Vagina (tissue), 2 donors: ENCODE results near the gene KIR3DL1. TPM values are rescaled to one million over a fixed set of nuclear protein-coding genes. Genes with fewer than 3 reads are reported as not detected.

Experiments used
- DNase-seq, 2 donors: peaks; one replicate each; pipeline ENCODE4 v3.0.0-alpha.2; 2017; ENCODE audit errors: extremely low spot score in 2 of 2
- H3K27ac ChIP-seq: fragments of 200-600 bp; sonication (generic); one replicate; pipeline ENCODE4 v1.5.1; 2019
- H3K27me3 ChIP-seq: fragments of 200-600 bp; sonication (generic); one replicate; pipeline ENCODE4 v1.5.1; 2019
- H3K36me3 ChIP-seq, 2 donors: fragments of 200-600 bp; sonication (generic); one replicate each; pipeline ENCODE4 v1.5.1; 2017 to 2019
- H3K4me1 ChIP-seq: fragments of 200-600 bp; sonication (generic); one replicate; pipeline ENCODE4 v1.5.1; 2019
- H3K4me3 ChIP-seq, 2 donors: fragments of 200-600 bp; sonication (generic); 1 replicate in 1 of 2; 2 replicates in 1 of 2; pipeline ENCODE4 v1.5.1; 2016 to 2019
- H3K9me3 ChIP-seq: fragments of 200-600 bp; sonication (generic); one replicate; pipeline ENCODE4 v1.5.1; 2019
- POLR2A ChIP-seq, 2 donors: fragments of 450-650 bp; IDR thresholded peaks; one replicate each; pipeline ENCODE4 v1.6.1; 2017; ENCODE audit warnings: antibody characterized with exemption in 2 of 2, mild to moderate bottlenecking in 2 of 2, moderate library complexity in 2 of 2
- POLR2AphosphoS5 ChIP-seq, 2 donors: sonication (generic); formaldehyde crosslinking; IDR thresholded peaks; one replicate each; pipeline ENCODE4 v1.9.0; 2017; ENCODE audit warnings: antibody characterized with exemption in 2 of 2, mild to moderate bottlenecking in 2 of 2, low read depth in 1 of 2; ENCODE audit not compliant: insufficient read depth in 1 of 2
- intact Hi-C: fragments of 100-400 bp; cut with DNase I; formaldehyde crosslinking; loops from one replicate; pipeline ENCODE4 v1.15.1; 2023
- total RNA-seq: library from RNA; depleted of rRNA; stranded (reverse); fragments of >200 nt; gene quantifications from one replicate; pipeline ENCODE4 v1.2.3, GENCODE V29; 2016
- TF ChIP-seq, protein P1 (sequence below), 3 experiments: fragments of 450-650 bp in 2 of 3; fragments of 200-600 bp in 1 of 3; sonication (generic) in 1 of 3; IDR thresholded peaks; one replicate each; pipeline ENCODE4 v1.5.1; 2017 to 2019; ENCODE audit warnings: antibody characterized with exemption in 3 of 3, mild to moderate bottlenecking in 2 of 3, moderate library complexity in 2 of 3

KIR3DL1 gene
- total RNA-seq, 1 donor from 2014 or later = not detected

DNA sequence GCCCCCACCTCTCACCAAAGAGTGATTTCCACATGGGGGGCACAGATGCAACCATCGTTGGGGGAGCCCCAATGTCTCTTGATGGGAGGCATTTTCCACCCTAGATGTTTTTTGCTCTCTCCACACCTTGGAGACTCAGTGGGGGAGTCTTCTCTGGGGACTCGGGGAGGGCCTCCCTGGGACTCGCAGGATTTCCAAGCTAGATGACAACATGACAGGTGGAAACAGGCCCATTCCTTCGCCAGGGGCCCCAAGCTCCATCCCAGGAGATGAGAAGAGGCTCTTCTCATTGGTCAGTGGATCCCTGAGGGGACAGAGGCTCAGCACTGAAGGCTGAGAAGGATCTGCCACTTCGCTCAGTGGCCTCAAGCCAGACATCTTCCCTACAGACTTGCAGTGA is 25.6 kb upstream of the KIR3DL1 start:
- H3K9me3 ChIP-seq = no peaks in the 10 kb centered on the region
- H3K27ac ChIP-seq = no peak overlapping the region
- H3K36me3 ChIP-seq = no peaks in the 10 kb centered on the region
- intact Hi-C loops = no loop called here
- H3K27me3 ChIP-seq = no peaks in the 10 kb centered on the region
- TF ChIP-seq, protein P1, sequence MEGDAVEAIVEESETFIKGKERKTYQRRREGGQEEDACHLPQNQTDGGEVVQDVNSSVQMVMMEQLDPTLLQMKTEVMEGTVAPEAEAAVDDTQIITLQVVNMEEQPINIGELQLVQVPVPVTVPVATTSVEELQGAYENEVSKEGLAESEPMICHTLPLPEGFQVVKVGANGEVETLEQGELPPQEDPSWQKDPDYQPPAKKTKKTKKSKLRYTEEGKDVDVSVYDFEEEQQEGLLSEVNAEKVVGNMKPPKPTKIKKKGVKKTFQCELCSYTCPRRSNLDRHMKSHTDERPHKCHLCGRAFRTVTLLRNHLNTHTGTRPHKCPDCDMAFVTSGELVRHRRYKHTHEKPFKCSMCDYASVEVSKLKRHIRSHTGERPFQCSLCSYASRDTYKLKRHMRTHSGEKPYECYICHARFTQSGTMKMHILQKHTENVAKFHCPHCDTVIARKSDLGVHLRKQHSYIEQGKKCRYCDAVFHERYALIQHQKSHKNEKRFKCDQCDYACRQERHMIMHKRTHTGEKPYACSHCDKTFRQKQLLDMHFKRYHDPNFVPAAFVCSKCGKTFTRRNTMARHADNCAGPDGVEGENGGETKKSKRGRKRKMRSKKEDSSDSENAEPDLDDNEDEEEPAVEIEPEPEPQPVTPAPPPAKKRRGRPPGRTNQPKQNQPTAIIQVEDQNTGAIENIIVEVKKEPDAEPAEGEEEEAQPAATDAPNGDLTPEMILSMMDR (IDR thresholded peaks at IDR 0.05) = no peak
- no peak for TF ChIP-seq POLR2A (IDR thresholded peaks at IDR 0.05)
- no peak for TF ChIP-seq POLR2AphosphoS5 (IDR thresholded peaks at IDR 0.05; ENCODE audit: insufficient read depth in 1 of 2, low read depth in 1 of 2)
- peak; percentile 29 to 70 for DNase-seq
- no peak overlapping the region for H3K4me3 ChIP-seq
- H3K4me1 ChIP-seq = no peaks in the 10 kb centered on the region

DNA sequence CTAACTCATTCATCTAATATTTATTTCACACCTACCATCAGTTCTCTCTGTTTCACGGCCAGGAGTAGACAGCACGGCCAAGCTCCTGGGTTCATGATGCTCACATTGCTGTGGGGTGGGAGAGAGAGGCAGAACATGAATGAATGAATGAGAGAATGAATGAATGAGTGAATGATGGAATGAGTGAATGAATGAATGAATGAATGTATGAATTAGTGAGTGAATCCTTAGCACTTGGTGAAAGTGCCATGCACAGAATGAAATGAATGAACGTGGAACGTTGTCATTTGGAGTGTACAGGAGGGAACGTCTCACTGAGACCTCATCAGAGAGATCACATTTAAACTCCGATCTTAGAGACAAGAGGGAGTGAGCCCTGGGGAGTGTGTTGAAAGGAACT is 24.8 kb upstream of the KIR3DL1 start:
- intact Hi-C loops = no loop called here
- no peak overlapping the region for H3K4me3 ChIP-seq
- H3K36me3 ChIP-seq = no peaks in the 10 kb centered on the region
- no peak for DNase-seq
- H3K4me1 ChIP-seq = no peaks in the 10 kb centered on the region
- TF ChIP-seq, protein P1 (IDR thresholded peaks at IDR 0.05) = no peak
- no peak for TF ChIP-seq POLR2AphosphoS5 (IDR thresholded peaks at IDR 0.05; ENCODE audit: insufficient read depth in 1 of 2, low read depth in 1 of 2)
- no peak for TF ChIP-seq POLR2A (IDR thresholded peaks at IDR 0.05)
- no peaks in the 10 kb centered on the region for H3K27me3 ChIP-seq
- H3K27ac ChIP-seq = no peak overlapping the region
- H3K9me3 ChIP-seq = no peaks in the 10 kb centered on the region

DNA sequence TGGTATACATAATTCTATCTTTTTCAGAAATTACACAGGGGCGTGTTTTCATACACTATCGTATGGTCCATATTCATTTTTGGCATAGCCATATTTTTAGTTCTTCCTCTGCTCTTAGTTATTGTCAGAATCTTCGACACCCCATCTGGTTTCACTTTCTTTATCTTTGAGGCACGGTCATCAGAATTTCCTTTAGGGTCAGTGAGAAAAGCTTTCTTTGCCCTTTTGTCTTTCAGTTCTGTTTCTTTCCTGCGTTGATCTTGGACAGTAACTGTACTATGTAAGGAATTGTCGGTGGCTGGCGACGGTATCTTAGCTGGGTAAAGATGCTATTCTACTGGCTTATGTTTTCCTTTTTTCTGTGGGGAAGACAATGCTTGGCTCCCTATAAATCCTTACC is 23.5 kb upstream of the KIR3DL1 start:
- DNase-seq = no peak
- no peaks in the 10 kb centered on the region for H3K9me3 ChIP-seq
- H3K4me3 ChIP-seq = peak overlapping the region in 1 of 2 donors; percentile 10
- intact Hi-C loops = no loop called here
- H3K4me1 ChIP-seq = no peaks in the 10 kb centered on the region
- no peak overlapping the region for H3K27ac ChIP-seq
- no peaks in the 10 kb centered on the region for H3K27me3 ChIP-seq
- TF ChIP-seq, protein P1 (IDR thresholded peaks at IDR 0.05) = no peak
- TF ChIP-seq POLR2A (IDR thresholded peaks at IDR 0.05) (no peak), POLR2AphosphoS5 (IDR thresholded peaks at IDR 0.05; ENCODE audit: insufficient read depth in 1 of 2, low read depth in 1 of 2) (no peak)
- H3K36me3 ChIP-seq = no peaks in the 10 kb centered on the region

DNA sequence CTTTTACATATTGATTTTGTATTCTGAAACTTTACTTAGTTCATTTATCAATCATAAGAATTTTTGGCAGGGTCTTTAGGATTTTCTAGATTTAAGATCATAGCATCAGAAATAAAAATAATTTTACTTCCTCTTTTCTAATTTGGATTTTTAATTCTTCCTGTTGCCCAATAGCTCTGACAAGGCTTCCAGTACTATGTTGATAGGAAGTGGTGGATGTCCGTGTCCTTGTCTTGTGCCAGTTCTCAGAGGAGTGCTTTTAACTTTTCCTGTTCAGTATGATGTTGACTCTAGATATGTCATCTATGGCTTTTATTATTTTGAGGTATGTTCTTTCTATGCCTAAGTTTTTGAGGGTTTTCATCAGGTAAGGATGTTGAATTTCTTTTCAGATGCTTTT is 20.5 kb upstream of the KIR3DL1 start:
- Histone ChIP-seq H3K4me1 (no peaks in the 10 kb centered on the region), H3K27ac (no peak overlapping the region), H3K9me3 (no peaks in the 10 kb centered on the region), H3K27me3 (no peaks in the 10 kb centered on the region), H3K36me3 (no peaks in the 10 kb centered on the region), H3K4me3 (no peak overlapping the region)
- no peak for DNase-seq
- intact Hi-C loops = no loop called here
- TF ChIP-seq, protein P1 (IDR thresholded peaks at IDR 0.05) = no peak
- no peak for TF ChIP-seq POLR2AphosphoS5 (IDR thresholded peaks at IDR 0.05; ENCODE audit: insufficient read depth in 1 of 2, low read depth in 1 of 2)

- Histone ChIP-seq H3K27ac (no peak within 1 kb of the TSS), H3K4me1 (no peaks in the 10 kb centered on the region), H3K9me3 (no peaks in the 10 kb centered on the region), H3K4me3 (no peak within 1 kb of the TSS), H3K36me3 (no peaks in the 10 kb centered on the region), H3K27me3 (no peaks in the 10 kb centered on the region)
- DNase-seq = peak in 1 of 2 donors; percentile 29
- intact Hi-C loops = no loop called here
- TF ChIP-seq, protein P1 (IDR thresholded peaks at IDR 0.05) = no peak
- TF ChIP-seq POLR2AphosphoS5 (IDR thresholded peaks at IDR 0.05; ENCODE audit: insufficient read depth in 1 of 2, low read depth in 1 of 2) = no peak
- TF ChIP-seq POLR2A (IDR thresholded peaks at IDR 0.05) = no peak
These were observed 12.9 kb upstream of the KIR3DL1 start, which contains the start of gene KIR2DL4 for GRCh38 chr19:54803410-54803809. Gene KIR2DL4, plus strand, starts transcription at chr19:54803610. Its CDS starts 42 bp downstream, at chr19:54803652.
